Natural killer cell (primary cell): Measurements from ENCODE around the gene TMEM18. TPM values are rescaled to one million over a fixed set of nuclear protein-coding genes. Genes with fewer than 3 reads are reported as not detected.

Experiments
- ATAC-seq, 3 donors: fragments of 150-1000 bp in 2 of 3; fragments of 200-7000 bp in 1 of 3; cut with Tn5 transposase; 1 replicate in 1 of 3; 2 replicates in 2 of 3; pipeline ENCODE4 v1.10.0; 2021; ENCODE audit warnings: mild to moderate bottlenecking in 2 of 3, moderate library complexity in 2 of 3
- DNase-seq, 2 donors: peaks; one replicate each; pipeline versions ENCODE4 v3.0.0 to v3.0.0-alpha.2; 2013 to 2021; ENCODE audit warnings: mixed read lengths in 1 of 2
- H3K27ac ChIP-seq: one replicate; pipeline ENCODE4 v1.5.1; 2013; ENCODE audit warnings: mild to moderate bottlenecking, low read length
- H3K27me3 ChIP-seq: one replicate; pipeline ENCODE4 v1.6.1; 2013; ENCODE audit warnings: low read length; ENCODE audit not compliant: control insufficient read depth, insufficient read depth
- H3K36me3 ChIP-seq: one replicate; pipeline ENCODE4 v1.6.1; 2013; ENCODE audit warnings: low read length; ENCODE audit not compliant: control insufficient read depth, insufficient read depth
- H3K4me1 ChIP-seq: one replicate; pipeline ENCODE4 v1.6.1; 2013; ENCODE audit warnings: low read length; ENCODE audit not compliant: control insufficient read depth, insufficient read depth
- H3K4me3 ChIP-seq: one replicate; pipeline ENCODE4 v1.5.1; 2013; ENCODE audit warnings: low read length
- H3K9me3 ChIP-seq: one replicate; pipeline ENCODE4 v1.6.1; 2013; ENCODE audit warnings: low read length; ENCODE audit not compliant: control insufficient read depth, insufficient read depth
- H3K27ac Mint-ChIP-seq, 2 donors: one replicate each; pipeline ENCODE4 v1.8.0; 2022; ENCODE audit warnings: mild to moderate bottlenecking in 2 of 2, mixed read lengths in 2 of 2, moderate library complexity in 1 of 2
- H3K27me3 Mint-ChIP-seq, 2 donors: one replicate each; pipeline ENCODE4 v1.8.0; 2022; ENCODE audit warnings: low read depth in 2 of 2, mixed read lengths in 2 of 2
- H3K36me3 Mint-ChIP-seq: one replicate; pipeline ENCODE4 v1.8.0; 2022; ENCODE audit warnings: mixed read lengths
- H3K4me1 Mint-ChIP-seq, 2 donors: one replicate each; pipeline ENCODE4 v1.8.0; 2022; ENCODE audit warnings: mixed read lengths in 2 of 2
- H3K4me3 Mint-ChIP-seq: one replicate; pipeline ENCODE4 v1.8.0; 2022; ENCODE audit warnings: mild to moderate bottlenecking, moderate library complexity, mixed read lengths
- H3K9me3 Mint-ChIP-seq, 2 donors: one replicate each; pipeline ENCODE4 v1.8.0; 2022; ENCODE audit warnings: mixed read lengths in 2 of 2
- WGBS: methylation state at CpG from one replicate; pipeline ENCODE4 v1.1.7; 2013; ENCODE audit warnings: missing lambda C conversion rate; ENCODE audit not compliant: insufficient coverage; 5-methylcytosine and 5-hydroxymethylcytosine counted together
- intact Hi-C: fragments of 100-400 bp; cut with micrococcal nuclease; formaldehyde crosslinking; loops from one replicate; pipeline ENCODE4 v1.14.2; 2022
- total RNA-seq, 4 donors: library from RNA; stranded (reverse); fragments of 120-200 nt in 1 of 4; gene quantifications; one replicate each; pipeline versions ENCODE4 v1.2.3 to v1.2.4, GENCODE V29; 2013 to 2022
- TF ChIP-seq, protein P1 (sequence below): fragments of 200-600 bp; IDR thresholded peaks from one replicate; pipeline ENCODE4 v1.8.0; 2022; ENCODE audit warnings: antibody characterized with exemption

Gene TMEM18
- total RNA-seq, 3 donors from 2014 or later (not counting 1 experiment from before 2014, with no cell fraction given), result 22.0 to 30.8 (median 22.1) TPM

DNA sequence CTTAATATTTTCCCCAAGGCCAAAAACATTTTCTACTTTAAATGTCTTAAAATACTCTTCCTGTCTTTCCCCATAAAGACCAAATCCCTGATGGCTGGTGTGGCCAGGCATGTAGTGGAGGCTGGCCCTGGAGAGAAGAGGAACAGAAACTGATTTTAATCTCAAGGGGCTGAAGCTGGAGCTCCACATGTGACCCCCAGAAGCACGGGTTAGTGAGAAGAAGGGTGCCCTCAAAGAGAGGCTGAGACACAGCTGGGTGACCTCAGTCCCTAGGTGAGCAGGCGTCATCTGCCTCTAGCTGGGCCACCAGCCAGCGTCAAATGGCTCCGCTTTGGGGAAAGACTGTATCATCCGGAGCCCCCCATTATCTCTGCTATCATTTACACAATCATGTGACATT is 19.3 kb upstream of the TMEM18 start:
- Histone ChIP-seq H3K27me3 (peaks cover 5% of the 10 kb centered on the region), H3K27ac (no peak overlapping the region), H3K4me1 (no peaks in the 10 kb centered on the region), H3K36me3 (no peaks in the 10 kb centered on the region), H3K4me3 (no peak overlapping the region), H3K9me3 (no peaks in the 10 kb centered on the region)
- no peak overlapping the region for H3K4me3 Mint-ChIP-seq
- no peaks in the 10 kb centered on the region for H3K4me1 Mint-ChIP-seq
- TF ChIP-seq, protein P1, sequence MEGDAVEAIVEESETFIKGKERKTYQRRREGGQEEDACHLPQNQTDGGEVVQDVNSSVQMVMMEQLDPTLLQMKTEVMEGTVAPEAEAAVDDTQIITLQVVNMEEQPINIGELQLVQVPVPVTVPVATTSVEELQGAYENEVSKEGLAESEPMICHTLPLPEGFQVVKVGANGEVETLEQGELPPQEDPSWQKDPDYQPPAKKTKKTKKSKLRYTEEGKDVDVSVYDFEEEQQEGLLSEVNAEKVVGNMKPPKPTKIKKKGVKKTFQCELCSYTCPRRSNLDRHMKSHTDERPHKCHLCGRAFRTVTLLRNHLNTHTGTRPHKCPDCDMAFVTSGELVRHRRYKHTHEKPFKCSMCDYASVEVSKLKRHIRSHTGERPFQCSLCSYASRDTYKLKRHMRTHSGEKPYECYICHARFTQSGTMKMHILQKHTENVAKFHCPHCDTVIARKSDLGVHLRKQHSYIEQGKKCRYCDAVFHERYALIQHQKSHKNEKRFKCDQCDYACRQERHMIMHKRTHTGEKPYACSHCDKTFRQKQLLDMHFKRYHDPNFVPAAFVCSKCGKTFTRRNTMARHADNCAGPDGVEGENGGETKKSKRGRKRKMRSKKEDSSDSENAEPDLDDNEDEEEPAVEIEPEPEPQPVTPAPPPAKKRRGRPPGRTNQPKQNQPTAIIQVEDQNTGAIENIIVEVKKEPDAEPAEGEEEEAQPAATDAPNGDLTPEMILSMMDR, result no peak
- ATAC-seq (no peak), DNase-seq (no peak)
- intact Hi-C loops, result no loop called here
- no peaks in the 10 kb centered on the region for H3K9me3 Mint-ChIP-seq
- peaks cover 13 to 22% of the 10 kb centered on the region in 2 donors for H3K27me3 Mint-ChIP-seq
- H3K27ac Mint-ChIP-seq, result no peak overlapping the region
- WGBS, result 48% methylated on average over 5 of the region's 5 CpGs
- no peaks in the 10 kb centered on the region for H3K36me3 Mint-ChIP-seq

DNA sequence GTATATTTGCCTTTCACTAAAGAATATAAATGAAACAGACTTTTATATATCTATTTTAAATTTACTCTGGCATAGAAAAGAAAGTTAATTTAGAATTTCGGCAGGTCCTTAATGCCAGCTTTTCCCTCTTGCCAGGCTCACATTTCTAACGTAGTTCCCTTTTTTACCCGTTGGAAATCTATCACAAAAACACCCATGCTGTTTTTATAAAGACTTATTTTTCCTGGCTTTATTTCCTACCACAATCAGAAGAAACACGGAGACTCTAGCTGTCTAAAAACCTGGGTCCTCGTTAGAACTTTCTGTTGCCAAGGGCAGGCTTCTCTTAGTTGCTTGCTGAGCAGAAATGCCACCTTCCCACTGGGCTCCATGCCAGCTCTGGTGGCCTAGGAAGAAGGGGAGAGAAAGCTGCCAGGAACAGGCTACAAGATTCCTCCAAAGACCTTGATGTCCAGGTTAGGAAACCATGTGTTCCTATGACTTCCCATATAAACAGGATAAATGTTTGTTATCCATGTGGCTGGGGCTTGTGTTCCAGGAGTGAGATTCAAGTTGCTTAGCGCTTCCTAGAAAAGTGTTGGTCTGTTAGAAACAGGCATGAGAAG is 17.8 kb upstream of the TMEM18 start:
- peaks cover 12 to 26% of the 10 kb centered on the region in 2 donors for H3K27me3 Mint-ChIP-seq
- no peaks in the 10 kb centered on the region for H3K4me1 ChIP-seq
- no peaks in the 10 kb centered on the region for H3K9me3 ChIP-seq
- H3K4me3 ChIP-seq, result no peak overlapping the region
- no peak overlapping the region for H3K27ac Mint-ChIP-seq
- H3K9me3 Mint-ChIP-seq, result no peaks in the 10 kb centered on the region
- peaks cover 7% of the 10 kb centered on the region for H3K27me3 ChIP-seq
- H3K36me3 ChIP-seq, result no peaks in the 10 kb centered on the region
- DNase-seq (no peak), ATAC-seq (no peak)
- no peak overlapping the region for H3K27ac ChIP-seq
- H3K4me1 Mint-ChIP-seq, result no peaks in the 10 kb centered on the region
- TF ChIP-seq, protein P1, result no peak
- intact Hi-C loops, result no loop called here
- no peak overlapping the region for H3K4me3 Mint-ChIP-seq
- H3K36me3 Mint-ChIP-seq, result no peaks in the 10 kb centered on the region
- 54% methylated on average over 6 of the region's 6 CpGs for WGBS

DNA sequence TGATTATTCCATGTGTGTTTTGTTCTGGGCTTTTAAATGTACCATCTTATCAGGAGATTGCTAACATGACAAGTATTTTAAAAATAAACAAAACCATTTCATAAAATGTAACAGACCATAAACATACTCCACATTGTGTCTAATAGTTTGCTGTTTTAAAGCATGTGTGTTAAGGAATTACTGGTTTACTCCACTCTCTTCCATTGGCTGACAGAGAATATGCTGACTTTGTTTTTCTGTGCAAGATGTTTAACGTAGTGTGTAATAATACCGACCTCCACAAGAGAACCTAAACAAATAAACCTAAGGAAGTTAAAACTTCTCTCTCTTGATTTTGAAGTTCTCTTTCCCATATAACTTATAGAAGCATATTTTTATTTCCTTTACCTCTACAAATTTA is 17.0 kb upstream of the TMEM18 start:
- Mint-ChIP-seq H3K27ac (no peak overlapping the region), H3K9me3 (no peaks in the 10 kb centered on the region), H3K27me3 (peaks cover 15 to 27% of the 10 kb centered on the region in 2 donors), H3K4me3 (no peak overlapping the region), H3K36me3 (no peaks in the 10 kb centered on the region), H3K4me1 (no peaks in the 10 kb centered on the region)
- 83% methylated on average over 2 of the region's 2 CpGs for WGBS
- Histone ChIP-seq H3K4me3 (no peak overlapping the region), H3K4me1 (no peaks in the 10 kb centered on the region), H3K36me3 (no peaks in the 10 kb centered on the region), H3K27ac (no peak overlapping the region), H3K27me3 (peaks cover 8% of the 10 kb centered on the region), H3K9me3 (no peaks in the 10 kb centered on the region)
- no peak for ATAC-seq
- TF ChIP-seq, protein P1, result no peak
- intact Hi-C loops, result no loop called here
- DNase-seq, result no peak

DNA sequence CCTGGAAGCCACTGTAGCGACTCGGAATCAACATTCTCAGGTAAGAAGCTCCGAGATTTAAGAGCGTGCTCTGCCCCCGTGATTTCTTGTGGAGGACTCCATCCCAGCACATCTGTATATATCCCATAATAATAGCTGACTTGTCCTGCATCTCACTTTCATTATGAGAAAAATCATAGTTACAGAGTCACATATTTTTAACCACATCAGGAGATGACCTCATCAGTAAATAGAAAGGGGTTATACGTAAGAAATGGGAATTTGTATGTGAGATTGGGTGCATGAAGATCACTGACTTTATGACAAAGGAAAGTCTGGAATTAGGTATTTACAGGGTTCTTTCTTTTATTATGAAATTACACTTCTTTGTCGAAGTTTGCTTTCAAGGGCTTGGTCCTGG is 16.4 kb upstream of the TMEM18 start:
- intact Hi-C loops, result no loop called here
- TF ChIP-seq, protein P1, result no peak
- WGBS, result 92% methylated on average over 6 of the region's 7 CpGs

More for the DNA sequence above, 16.4 kb upstream of the TMEM18 start:
- peaks cover 5% of the 10 kb centered on the region for H3K27me3 ChIP-seq
- H3K4me1 ChIP-seq, result peaks cover 4% of the 10 kb centered on the region
- peaks cover 15 to 23% of the 10 kb centered on the region in 2 donors for H3K27me3 Mint-ChIP-seq
- H3K27ac Mint-ChIP-seq, result no peak overlapping the region
- no peak overlapping the region for H3K4me3 ChIP-seq
- H3K27ac ChIP-seq, result no peak overlapping the region
- no peak overlapping the region for H3K4me3 Mint-ChIP-seq
- H3K36me3 ChIP-seq, result no peaks in the 10 kb centered on the region
- H3K4me1 Mint-ChIP-seq, result peaks cover 1 to 5% of the 10 kb centered on the region in 2 donors
- no peaks in the 10 kb centered on the region for H3K36me3 Mint-ChIP-seq
- DNase-seq (no peak), ATAC-seq (no peak)
- peaks cover under 1% of the 10 kb centered on the region for H3K9me3 ChIP-seq
- no peaks in the 10 kb centered on the region for H3K9me3 Mint-ChIP-seq
